HL-60 (cell line): ENCODE data around the gene GPRC5B.

Experiments used
- DNase-seq, 2 experiments: peaks; one replicate each; pipeline ENCODE4 v3.0.0-alpha.2; 2010 to 2020; ENCODE audit warnings: low read depth in 1 of 2, low spot score in 1 of 2
- H3K27ac ChIP-seq: fragments of 250-450 bp; sonication (Bioruptor Pico); replicated peaks from 2 replicates; pipeline ENCODE4 v1.5.1; 2020; ENCODE audit warnings: mild to moderate bottlenecking, moderate library complexity
- H3K27me3 ChIP-seq: fragments of 250-450 bp; sonication (Bioruptor Pico); 2 replicates; pipeline ENCODE4 v1.5.1; 2021; ENCODE audit warnings: mild to moderate bottlenecking, moderate library complexity; ENCODE audit not compliant: insufficient read depth, poor library complexity, severe bottlenecking
- H3K4me3 ChIP-seq: replicated peaks from 2 replicates; pipeline ENCODE4 v1.5.1; 2011; ENCODE audit warnings: mild to moderate bottlenecking, control low read depth, low read length; ENCODE audit not compliant: insufficient read depth
- GABPA ChIP-seq: IDR thresholded peaks from 2 replicates; pipeline ENCODE4 v1.6.1; 2012; ENCODE audit warnings: low read depth
- POLR2AphosphoS5 ChIP-seq: IDR thresholded peaks from 2 replicates; pipeline ENCODE4 v1.6.1; 2012; ENCODE audit warnings: low read depth
- SPI1 ChIP-seq: IDR thresholded peaks from 2 replicates; pipeline ENCODE4 v1.6.1; 2012; ENCODE audit warnings: low read depth, mild to moderate bottlenecking, borderline replicate concordance
- TF ChIP-seq, protein P1 (sequence below): IDR thresholded peaks from 2 replicates; pipeline ENCODE4 v1.6.1; 2012; ENCODE audit warnings: low read depth; ENCODE audit not compliant: insufficient replicate concordance
- TF ChIP-seq, protein P2 (sequence below): IDR thresholded peaks from one replicate; pipeline ENCODE4 v1.5.1; 2011; ENCODE audit warnings: low read length, control low read depth, inconsistent platforms; ENCODE audit not compliant: insufficient read depth

GPRC5B gene

DNA sequence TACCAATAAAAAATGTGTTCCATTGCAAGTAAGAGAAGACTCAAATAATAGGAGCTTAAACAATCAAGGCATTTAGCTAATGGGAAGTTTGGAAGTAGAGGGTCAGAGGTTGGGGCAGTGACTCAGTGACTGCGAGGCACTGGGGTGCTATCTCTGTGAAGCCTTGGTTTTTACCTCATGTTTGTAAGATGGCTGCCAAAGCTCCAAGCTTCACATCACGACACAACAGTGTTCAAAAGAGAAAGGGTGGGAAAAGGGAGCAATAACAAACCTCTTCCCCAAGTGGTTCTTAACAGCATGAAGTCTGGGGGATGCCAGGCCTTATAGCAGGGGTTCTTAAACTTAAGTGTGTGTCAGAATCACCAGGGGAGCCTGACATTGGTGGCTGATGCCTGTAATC lies 26.6 kb upstream of the GPRC5B start:
- no peak for DNase-seq
- no peak overlapping the region for H3K27ac ChIP-seq
- no peak overlapping the region for H3K4me3 ChIP-seq
- no peaks in the 10 kb centered on the region for H3K27me3 ChIP-seq
- TF ChIP-seq, protein P1, sequence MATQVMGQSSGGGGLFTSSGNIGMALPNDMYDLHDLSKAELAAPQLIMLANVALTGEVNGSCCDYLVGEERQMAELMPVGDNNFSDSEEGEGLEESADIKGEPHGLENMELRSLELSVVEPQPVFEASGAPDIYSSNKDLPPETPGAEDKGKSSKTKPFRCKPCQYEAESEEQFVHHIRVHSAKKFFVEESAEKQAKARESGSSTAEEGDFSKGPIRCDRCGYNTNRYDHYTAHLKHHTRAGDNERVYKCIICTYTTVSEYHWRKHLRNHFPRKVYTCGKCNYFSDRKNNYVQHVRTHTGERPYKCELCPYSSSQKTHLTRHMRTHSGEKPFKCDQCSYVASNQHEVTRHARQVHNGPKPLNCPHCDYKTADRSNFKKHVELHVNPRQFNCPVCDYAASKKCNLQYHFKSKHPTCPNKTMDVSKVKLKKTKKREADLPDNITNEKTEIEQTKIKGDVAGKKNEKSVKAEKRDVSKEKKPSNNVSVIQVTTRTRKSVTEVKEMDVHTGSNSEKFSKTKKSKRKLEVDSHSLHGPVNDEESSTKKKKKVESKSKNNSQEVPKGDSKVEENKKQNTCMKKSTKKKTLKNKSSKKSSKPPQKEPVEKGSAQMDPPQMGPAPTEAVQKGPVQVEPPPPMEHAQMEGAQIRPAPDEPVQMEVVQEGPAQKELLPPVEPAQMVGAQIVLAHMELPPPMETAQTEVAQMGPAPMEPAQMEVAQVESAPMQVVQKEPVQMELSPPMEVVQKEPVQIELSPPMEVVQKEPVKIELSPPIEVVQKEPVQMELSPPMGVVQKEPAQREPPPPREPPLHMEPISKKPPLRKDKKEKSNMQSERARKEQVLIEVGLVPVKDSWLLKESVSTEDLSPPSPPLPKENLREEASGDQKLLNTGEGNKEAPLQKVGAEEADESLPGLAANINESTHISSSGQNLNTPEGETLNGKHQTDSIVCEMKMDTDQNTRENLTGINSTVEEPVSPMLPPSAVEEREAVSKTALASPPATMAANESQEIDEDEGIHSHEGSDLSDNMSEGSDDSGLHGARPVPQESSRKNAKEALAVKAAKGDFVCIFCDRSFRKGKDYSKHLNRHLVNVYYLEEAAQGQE = no peak
- TF ChIP-seq SPI1 (no peak), GABPA (no peak), POLR2AphosphoS5 (no peak)
- TF ChIP-seq, protein P2, sequence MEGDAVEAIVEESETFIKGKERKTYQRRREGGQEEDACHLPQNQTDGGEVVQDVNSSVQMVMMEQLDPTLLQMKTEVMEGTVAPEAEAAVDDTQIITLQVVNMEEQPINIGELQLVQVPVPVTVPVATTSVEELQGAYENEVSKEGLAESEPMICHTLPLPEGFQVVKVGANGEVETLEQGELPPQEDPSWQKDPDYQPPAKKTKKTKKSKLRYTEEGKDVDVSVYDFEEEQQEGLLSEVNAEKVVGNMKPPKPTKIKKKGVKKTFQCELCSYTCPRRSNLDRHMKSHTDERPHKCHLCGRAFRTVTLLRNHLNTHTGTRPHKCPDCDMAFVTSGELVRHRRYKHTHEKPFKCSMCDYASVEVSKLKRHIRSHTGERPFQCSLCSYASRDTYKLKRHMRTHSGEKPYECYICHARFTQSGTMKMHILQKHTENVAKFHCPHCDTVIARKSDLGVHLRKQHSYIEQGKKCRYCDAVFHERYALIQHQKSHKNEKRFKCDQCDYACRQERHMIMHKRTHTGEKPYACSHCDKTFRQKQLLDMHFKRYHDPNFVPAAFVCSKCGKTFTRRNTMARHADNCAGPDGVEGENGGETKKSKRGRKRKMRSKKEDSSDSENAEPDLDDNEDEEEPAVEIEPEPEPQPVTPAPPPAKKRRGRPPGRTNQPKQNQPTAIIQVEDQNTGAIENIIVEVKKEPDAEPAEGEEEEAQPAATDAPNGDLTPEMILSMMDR = no peak

DNA sequence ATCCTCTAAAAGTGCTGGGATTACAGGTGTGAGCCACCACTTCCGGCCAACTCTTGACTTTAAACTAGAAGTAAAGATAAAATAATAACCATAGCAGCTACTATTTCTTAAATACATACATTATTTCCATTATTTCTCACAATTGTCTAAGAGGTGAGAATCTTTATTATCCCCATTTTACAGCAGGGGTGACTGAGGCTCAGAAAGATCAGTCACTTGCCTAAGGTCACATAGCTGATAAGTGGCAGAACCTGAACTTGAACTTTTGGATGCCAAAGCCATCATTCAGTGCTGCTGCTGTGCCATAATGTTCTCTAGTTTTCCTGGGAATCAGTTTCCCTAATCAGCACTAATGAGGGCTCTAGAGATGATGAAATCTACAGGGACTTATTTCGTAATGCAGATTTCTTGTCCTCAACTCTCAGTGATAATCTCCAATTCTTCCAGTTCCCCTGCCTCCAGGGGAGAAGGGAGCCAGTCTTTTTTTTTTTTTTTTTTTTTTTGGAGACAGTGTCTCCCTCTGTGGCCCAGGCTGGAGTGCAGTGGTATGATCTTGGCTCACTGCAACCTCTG lies 25.2 kb upstream of the GPRC5B start:
- Histone ChIP-seq H3K27ac (no peak overlapping the region), H3K4me3 (no peak overlapping the region), H3K27me3 (no peaks in the 10 kb centered on the region)
- DNase-seq = no peak
- TF ChIP-seq GABPA = no peak
- TF ChIP-seq, protein P1 = no peak
- TF ChIP-seq POLR2AphosphoS5 = no peak
- TF ChIP-seq, protein P2 = no peak
- TF ChIP-seq SPI1 = no peak

DNA sequence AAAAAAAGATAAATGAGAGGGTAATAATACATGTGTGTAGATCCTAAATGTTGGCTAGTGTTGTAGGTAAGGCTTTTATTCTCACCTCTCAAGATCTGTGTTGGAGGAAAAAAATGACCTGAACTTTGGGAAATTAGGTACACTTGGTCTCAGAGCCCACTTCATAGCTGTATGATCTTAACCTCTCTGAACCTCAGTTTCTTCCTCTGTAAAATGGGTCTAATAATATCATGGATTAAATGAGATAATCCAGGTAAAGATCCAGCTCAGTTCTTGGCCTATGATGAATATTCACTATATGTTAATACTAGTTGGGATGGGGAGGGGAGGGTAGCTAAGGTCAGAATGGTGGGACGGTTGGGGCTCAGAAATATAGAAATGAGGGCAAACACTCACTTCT lies 24.3 kb upstream of the GPRC5B start:
- TF ChIP-seq, protein P2 = no peak
- TF ChIP-seq, protein P1 = no peak
- TF ChIP-seq POLR2AphosphoS5 = no peak
- no peak for TF ChIP-seq GABPA
- TF ChIP-seq SPI1 = no peak
- no peak for DNase-seq
- H3K4me3 ChIP-seq = no peak overlapping the region
- no peaks in the 10 kb centered on the region for H3K27me3 ChIP-seq
- no peak overlapping the region for H3K27ac ChIP-seq
